Measurements from ENCODE around the gene LPAR3.

DNA sequence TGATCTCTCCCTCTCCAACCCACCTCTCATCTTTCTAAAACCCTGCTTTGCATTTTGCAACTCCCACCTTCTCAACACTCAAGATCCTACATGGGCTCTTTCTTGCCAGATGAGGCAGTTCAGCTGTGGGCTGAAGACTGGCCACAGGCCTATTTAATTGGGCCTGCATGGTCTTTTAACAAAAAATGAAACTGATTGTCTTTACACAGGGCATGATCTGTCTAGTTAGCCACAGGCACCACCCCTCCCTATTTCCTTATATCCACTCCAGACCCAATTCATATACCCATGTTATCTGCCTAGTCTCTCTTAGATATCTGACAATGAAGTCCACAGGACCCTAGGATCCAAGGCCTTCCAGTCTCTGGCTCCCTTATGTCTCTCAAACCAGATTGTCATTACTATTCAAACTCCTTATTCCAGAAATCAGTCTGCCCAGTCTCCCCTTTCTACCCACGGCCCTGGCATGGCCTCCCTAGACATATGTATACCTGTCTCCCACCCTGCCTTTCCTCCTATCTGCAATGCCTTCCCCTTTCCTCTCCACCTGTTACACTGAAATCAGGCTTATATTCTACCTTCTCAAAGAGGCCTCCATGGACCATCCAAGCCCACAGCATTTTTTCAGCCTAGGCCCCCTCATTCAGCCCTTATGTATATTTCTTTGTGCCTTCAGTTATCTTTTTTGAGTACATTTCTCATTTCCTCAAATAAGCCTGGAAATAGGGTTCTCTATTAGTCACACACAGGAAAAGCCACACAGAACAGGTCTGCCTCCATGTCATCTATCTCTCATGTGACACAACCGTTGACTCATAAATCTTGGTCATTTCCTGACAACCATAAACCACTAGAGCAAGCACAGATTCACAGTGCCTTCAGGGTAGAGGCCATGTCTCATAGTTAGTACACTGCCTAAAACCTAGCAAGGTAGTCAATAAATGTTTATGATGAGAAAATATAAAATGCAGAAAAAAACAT is 39.0 kb downstream of the LPAR3 start:
- TF ChIP-seq, protein P1, sequence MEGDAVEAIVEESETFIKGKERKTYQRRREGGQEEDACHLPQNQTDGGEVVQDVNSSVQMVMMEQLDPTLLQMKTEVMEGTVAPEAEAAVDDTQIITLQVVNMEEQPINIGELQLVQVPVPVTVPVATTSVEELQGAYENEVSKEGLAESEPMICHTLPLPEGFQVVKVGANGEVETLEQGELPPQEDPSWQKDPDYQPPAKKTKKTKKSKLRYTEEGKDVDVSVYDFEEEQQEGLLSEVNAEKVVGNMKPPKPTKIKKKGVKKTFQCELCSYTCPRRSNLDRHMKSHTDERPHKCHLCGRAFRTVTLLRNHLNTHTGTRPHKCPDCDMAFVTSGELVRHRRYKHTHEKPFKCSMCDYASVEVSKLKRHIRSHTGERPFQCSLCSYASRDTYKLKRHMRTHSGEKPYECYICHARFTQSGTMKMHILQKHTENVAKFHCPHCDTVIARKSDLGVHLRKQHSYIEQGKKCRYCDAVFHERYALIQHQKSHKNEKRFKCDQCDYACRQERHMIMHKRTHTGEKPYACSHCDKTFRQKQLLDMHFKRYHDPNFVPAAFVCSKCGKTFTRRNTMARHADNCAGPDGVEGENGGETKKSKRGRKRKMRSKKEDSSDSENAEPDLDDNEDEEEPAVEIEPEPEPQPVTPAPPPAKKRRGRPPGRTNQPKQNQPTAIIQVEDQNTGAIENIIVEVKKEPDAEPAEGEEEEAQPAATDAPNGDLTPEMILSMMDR (IDR thresholded peaks at IDR 0.05): no peak
- no peak for TF ChIP-seq EZH2 (IDR thresholded peaks at IDR 0.05; ENCODE audit: borderline replicate concordance, insufficient read depth, low read depth, low read length, poor library complexity, severe bottlenecking)

Measured in B cell (primary cell).